K562 (cell line): Measurements from ENCODE around the gene DBF4B. TPM values are rescaled to one million over a fixed set of nuclear protein-coding genes. Genes with fewer than 3 reads are reported as not detected.

ENCODE experiments used
- ATAC-seq: fragments of 200-7000 bp; cut with Tn5 transposase; 3 replicates; pipeline ENCODE4 v1.9.1; 2020; ENCODE audit warnings: moderate library complexity
- BruUV-seq: library from RNA; stranded (reverse); fragments of 400-500 nt; replicated peaks from 2 replicates; lab custom pipeline; 2021; lab: Mats Ljungman, UMichigan
- CTCF ChIA-PET: fragments of 300-600 bp; formaldehyde crosslinking; extraction: SDS; loops from one replicate; lab custom pipeline; 2021; ENCODE audit warnings: low intra/inter-chr PET ratio; lab: Yijun Ruan, JAX
- POLR2A ChIA-PET: fragments of 300-600, 350-650 bp; sonication (Branson Sonifier 250); formaldehyde crosslinking; extraction: SDS; loops from one replicate; lab custom pipeline; 2021; ENCODE audit warnings: antibody characterized with exemption, inconsistent platforms; lab: Yijun Ruan, JAX
- DNase-seq, 4 experiments: peaks; one replicate each; pipeline versions ENCODE4 v3.0.0 to v3.0.0-alpha.2; 2011 to 2018; ENCODE audit warnings: low spot score in 3 of 4, mixed read lengths in 3 of 4; ENCODE audit errors: extremely low read depth in 1 of 4
- FAIRE-seq: peaks from 2 replicates; lab custom pipeline; 2011; peaks lifted over from hg19 to GRCh38; lab: Jason Lieb, UNC
- H2AFZ ChIP-seq: 2 replicates; pipeline ENCODE4 v1.6.0; 2011; ENCODE audit warnings: low read depth, low read length, control low read depth, inconsistent platforms
- H3K27ac ChIP-seq: fragments of 200-600 bp; 3 replicates; pipeline ENCODE4 v1.8.0; 2011; ENCODE audit warnings: low read depth, mild to moderate bottlenecking, control low read depth, inconsistent platforms, low read length, moderate library complexity, mixed read lengths; ENCODE audit errors: extremely low read depth
- H3K27me3 ChIP-seq, 2 experiments: fragments of 300-600 bp in 1 of 2; 2 replicates in 1 of 2; 3 replicates in 1 of 2; pipeline versions ENCODE4 v1.6.0 to v1.8.0; 2011; ENCODE audit warnings: inconsistent platforms in 2 of 2, low read length in 2 of 2, mild to moderate bottlenecking in 1 of 2, mixed read lengths in 1 of 2, moderate library complexity in 1 of 2; ENCODE audit not compliant: control insufficient read depth in 2 of 2, insufficient read depth in 2 of 2
- H3K36me3 ChIP-seq: fragments of 300-600 bp; 3 replicates; pipeline ENCODE4 v1.8.0; 2011; ENCODE audit warnings: mild to moderate bottlenecking, low read length, inconsistent platforms; ENCODE audit not compliant: control insufficient read depth, insufficient read depth
- H3K4me1 ChIP-seq, 2 experiments: fragments of 200-600 bp in 1 of 2; replicated peaks in 1 of 2; 2 replicates in 1 of 2; 3 replicates in 1 of 2; pipeline versions ENCODE4 v1.5.1 to v1.8.0; 2011; ENCODE audit warnings: inconsistent platforms in 2 of 2, low read length in 2 of 2, mild to moderate bottlenecking in 1 of 2, mixed read lengths in 1 of 2, moderate library complexity in 1 of 2; ENCODE audit not compliant: control insufficient read depth in 2 of 2, insufficient read depth in 2 of 2
- H3K4me2 ChIP-seq: 2 replicates; pipeline ENCODE4 v1.6.1; 2011; ENCODE audit warnings: low read length, control low read depth, inconsistent platforms, mixed read lengths; ENCODE audit not compliant: insufficient read depth
- H3K4me3 ChIP-seq: fragments of 200-600 bp; sonication (generic), shearing (Covaris generic); 2 replicates; pipeline ENCODE4 v1.5.1; 2016; ENCODE audit warnings: control low read depth, inconsistent platforms
- H3K79me2 ChIP-seq: fragments of 200-600 bp; 3 replicates; pipeline ENCODE4 v1.8.0; 2011; ENCODE audit warnings: low read length, inconsistent platforms; ENCODE audit not compliant: control insufficient read depth, insufficient read depth
- H3K9ac ChIP-seq, 2 experiments: 2 replicates each; pipeline versions ENCODE4 v1.6.0 to v1.6.1; 2011; ENCODE audit warnings: low read depth in 2 of 2, low read length in 2 of 2, control low read depth in 1 of 2, inconsistent platforms in 1 of 2, mild to moderate bottlenecking in 1 of 2, mixed read lengths in 1 of 2; ENCODE audit not compliant: insufficient read depth in 1 of 2
- H3K9me1 ChIP-seq: one replicate; pipeline ENCODE4 v1.6.0; 2011; ENCODE audit warnings: inconsistent platforms, mild to moderate bottlenecking, low read length, moderate library complexity; ENCODE audit not compliant: control insufficient read depth, insufficient read depth
- H3K9me3 ChIP-seq: replicated peaks from 2 replicates; pipeline ENCODE4 v1.5.1; 2011; ENCODE audit warnings: low read depth, low read length, inconsistent platforms; ENCODE audit not compliant: control insufficient read depth, insufficient read depth
- H4K20me1 ChIP-seq: replicated peaks from 2 replicates; pipeline ENCODE4 v1.6.1; 2011; ENCODE audit warnings: low read length, inconsistent platforms, mixed read lengths; ENCODE audit not compliant: control insufficient read depth, insufficient read depth
- ADNP ChIP-seq: fragments of 200-800 bp; sonication (Bioruptor generic); IDR thresholded peaks from 2 replicates; pipeline ENCODE4 v1.6.1; 2016; ENCODE audit warnings: missing genetic modification characterization, missing compliant biosample characterization
- ARHGAP35 ChIP-seq: fragments of 450-650 bp; IDR thresholded peaks from 2 replicates; pipeline ENCODE4 v1.6.1; 2018; ENCODE audit not compliant: partially characterized antibody
- CHD1 ChIP-seq: fragments of 200-600 bp; sonication (generic); IDR thresholded peaks from one replicate; pipeline ENCODE4 v1.6.1; 2012; ENCODE audit warnings: mild to moderate bottlenecking, moderate library complexity, low read length, inconsistent platforms
- CREB5 ChIP-seq: fragments of 250-450 bp; sonication (Bioruptor Pico); IDR thresholded peaks from 2 replicates; pipeline ENCODE4 v1.5.0; 2020; ENCODE audit warnings: mild to moderate bottlenecking
- ETS1 ChIP-seq: conservative IDR thresholded peaks from 2 replicates; pipeline ENCODE4 v1.6.1; 2011; ENCODE audit warnings: low read depth, mild to moderate bottlenecking, low read length; ENCODE audit not compliant: control insufficient read depth
- ETV6 ChIP-seq, 3 experiments: fragments of 150-350 bp in 1 of 3; sonication (generic) in 1 of 3; formaldehyde crosslinking in 1 of 3; IDR thresholded peaks; 2 replicates each; pipeline versions ENCODE4 v1.6.1 to v1.8.0; 2014 to 2022; ENCODE audit warnings: borderline replicate concordance in 2 of 3, low read depth in 2 of 3, antibody characterized with exemption in 1 of 3, low read length in 1 of 3, mild to moderate bottlenecking in 1 of 3, missing genetic modification reagents in 1 of 3
- FOXK1 ChIP-seq: sonication (generic); formaldehyde crosslinking; IDR thresholded peaks from 2 replicates; pipeline ENCODE4 v1.8.0; 2022; ENCODE audit warnings: missing genetic modification reagents, mild to moderate bottlenecking, borderline replicate concordance
- HNRNPLL ChIP-seq: fragments of 200-400 bp; formaldehyde crosslinking; IDR thresholded peaks from 2 replicates; pipeline ENCODE4 v1.6.1; 2017; ENCODE audit warnings: low read length, low read depth, mild to moderate bottlenecking; ENCODE audit not compliant: poor library complexity, severe bottlenecking
- MBD2 ChIP-seq: sonication (generic); IDR thresholded peaks from 2 replicates; pipeline ENCODE4 v1.6.1; 2016; ENCODE audit warnings: low read depth, borderline replicate concordance
- POLR2G ChIP-seq: fragments of 200-400 bp; formaldehyde crosslinking; IDR thresholded peaks from 2 replicates; pipeline ENCODE4 v1.6.1; 2017; ENCODE audit warnings: low read depth, mild to moderate bottlenecking, antibody characterized with exemption, low read length, moderate library complexity
- POLR3G ChIP-seq: IDR thresholded peaks from 2 replicates; pipeline ENCODE4 v1.6.1; 2011; ENCODE audit not compliant: insufficient read length, insufficient replicate concordance; ENCODE audit errors: extremely low read depth
- SP1 ChIP-seq: sonication (generic); formaldehyde crosslinking; IDR thresholded peaks from 2 replicates; pipeline ENCODE4 v1.8.1; 2022; ENCODE audit warnings: mild to moderate bottlenecking, missing genetic modification reagents
- YBX1 ChIP-seq: fragments of 450-650 bp; IDR thresholded peaks from 2 replicates; pipeline ENCODE4 v1.7.1; 2016; ENCODE audit warnings: mild to moderate bottlenecking
- ZNF143 ChIP-seq: sonication (generic); formaldehyde crosslinking; IDR thresholded peaks from 2 replicates; pipeline ENCODE4 v1.9.0; 2022; ENCODE audit warnings: mild to moderate bottlenecking, missing genetic modification reagents
- ZNF324 ChIP-seq: fragments of 250-450 bp; sonication (Bioruptor Pico); IDR thresholded peaks from 2 replicates; pipeline ENCODE4 v1.4.0; 2020; ENCODE audit warnings: mild to moderate bottlenecking
- ZNF444 ChIP-seq: fragments of 250-450 bp; sonication (Bioruptor Pico); IDR thresholded peaks from 2 replicates; pipeline ENCODE4 v1.4.0; 2020; ENCODE audit warnings: mild to moderate bottlenecking, moderate library complexity
- WGBS: fragments of 100-300 bp; shearing (Covaris generic); methylation state at CpG from one replicate; pipeline ENCODE4 v1.1.6; 2016; ENCODE audit warnings: low coverage, mixed read lengths; ENCODE audit not compliant: insufficient coverage; ENCODE audit errors: missing lambda C conversion rate; 5-methylcytosine and 5-hydroxymethylcytosine counted together
- in situ Hi-C: fragments of 300-500 bp; cut with MboI; formaldehyde crosslinking; loops from 4 replicates; pipeline ENCODE4 v1.15.0; 2018; ENCODE audit warnings: inconsistent platforms, mixed read lengths
- intact Hi-C: fragments of 100-400 bp; cut with micrococcal nuclease; formaldehyde crosslinking; loops from 2 replicates; pipeline ENCODE4 v1.14.2; 2022
- polyA plus RNA-seq, 8 experiments: library from polyadenylated mRNA; depleted of rRNA in 4 of 8; stranded (reverse) in 5 of 8; unstranded in 3 of 8; fragments of >200 nt; fragmentation: Nextera tagmentation in 2 of 8; fragmentation: Illumina TruSeq in 1 of 8; extraction: Ambion mirVana in 2 of 8; extraction: Trizol in 1 of 8; gene quantifications; 2 replicates each; pipeline versions ENCODE4 v1.2.1 to v1.2.3, GENCODE V29; 2011 to 2014; ENCODE audit warnings: inconsistent platforms in 1 of 8, missing spikeins in 1 of 8
- total RNA-seq, 7 experiments: library from RNA; depleted of rRNA in 6 of 7; stranded (reverse); fragments of >200 nt in 6 of 7; fragmentation: Illumina TruSeq in 2 of 7; extraction: Trizol in 2 of 7; gene quantifications; 2 replicates each; pipeline versions ENCODE4 v1.2.1 to v1.2.3, GENCODE V29; 2011 to 2021; ENCODE audit warnings: low replicate concordance in 1 of 7
- TF ChIP-seq, protein P1 (sequence below): fragments of 450-650 bp; conservative IDR thresholded peaks from 2 replicates; pipeline ENCODE4 v1.6.1; 2016; ENCODE audit warnings: missing genetic modification characterization, low read depth, mild to moderate bottlenecking, control low read depth, missing compliant biosample characterization

The DBF4B gene
- total and polyA plus RNA-seq, 9 of the 15 experiments (the other 6 are each of a cell fraction or from before 2014, with no cell fraction given): 2.5 to 26.9 (median 14.6) TPM

GRCh38 chr17:44689477-44690217 lies 18.8 kb upstream of the DBF4B start, which contains the start of gene CCDC43:
CCDC43 (minus strand) TSS chr17:44689776; CDS start chr17:44689753, 23 bp downstream.
- peaks cover 15% of the 10 kb centered on the region for H3K79me2 ChIP-seq
- no peak for FAIRE-seq
- H3K4me2 ChIP-seq: peak within 1 kb of the TSS; percentile 88
- H2AFZ ChIP-seq: peak within 1 kb of the TSS; percentile 97
- ATAC-seq: peak; percentile 97
- H3K9ac ChIP-seq: peak within 1 kb of the TSS; percentile 82 to 95
- H3K4me1 ChIP-seq: peaks cover 8 to 11% of the 10 kb centered on the region in 2 experiments; a peak in 4 of 5 replicates
- DNase-seq: peak; percentile 93 to 96 (median 94)
- TSS peak; percentile 95 for BruUV-seq
- H3K27ac ChIP-seq: peak within 1 kb of the TSS; percentile 81
- H3K9me1 ChIP-seq: no peaks in the 10 kb centered on the region
- ChIA-PET CTCF (interaction anchor here (0.6 kb wide), 1 partner anchor 34 kb away, joined by 4 read pairs; no protein-coding TSS in a partner anchor), POLR2A (interaction anchor here (0.7 to 1.5 kb wide), 9 partner anchors 8 to 244 kb away, joined by 3 to 5 read pairs (median 4); partner anchors contain the start of gene DBF4B)
- intact Hi-C loops: no loop called here
- H4K20me1 ChIP-seq: no peaks in the 10 kb centered on the region
- H3K9me3 ChIP-seq: no peaks in the 10 kb centered on the region
- in situ Hi-C loops: no loop called here
- peak within 1 kb of the TSS; percentile 53 for H3K4me3 ChIP-seq
- WGBS: 2% methylated on average over 39 of the region's 51 CpGs
- H3K27me3 ChIP-seq: no peaks in the 10 kb centered on the region
- H3K36me3 ChIP-seq: peaks cover 6% of the 10 kb centered on the region; the same call in 1 of the 3 replicates
- TF ChIP-seq ZNF324 (no peak), ADNP (no peak), ZNF444 (no peak), HNRNPLL (peak; percentile 66), MBD2 (peak; percentile 55; the same call in 1 of the 2 replicates), SP1 (CRISPR knock-in tag) (peak; percentile 59), ETS1 (peak; percentile 56; the same call in 1 of the 2 replicates), ARHGAP35 (no peak), ZNF143 (CRISPR knock-in tag) (peak; percentile 37; the same call in 1 of the 2 replicates), CREB5 (CRISPR knock-in tag) (no peak), YBX1 (no peak), ETV6 (IDR thresholded peaks at IDR 0.05; ENCODE audit: borderline replicate concordance in 1 of 2, low read depth in 2 of 2, low read length in 1 of 2) (no peak), ETV6 (CRISPR knock-in tag; IDR thresholded peaks at IDR 0.05; ENCODE audit: borderline replicate concordance) (peak; percentile 69; the same call in 1 of the 2 replicates), CHD1 (no peak), FOXK1 (peak; percentile 69; the same call in 1 of the 2 replicates), POLR2G (peak; percentile 98), POLR3G (no peak)
- TF ChIP-seq, protein P1, sequence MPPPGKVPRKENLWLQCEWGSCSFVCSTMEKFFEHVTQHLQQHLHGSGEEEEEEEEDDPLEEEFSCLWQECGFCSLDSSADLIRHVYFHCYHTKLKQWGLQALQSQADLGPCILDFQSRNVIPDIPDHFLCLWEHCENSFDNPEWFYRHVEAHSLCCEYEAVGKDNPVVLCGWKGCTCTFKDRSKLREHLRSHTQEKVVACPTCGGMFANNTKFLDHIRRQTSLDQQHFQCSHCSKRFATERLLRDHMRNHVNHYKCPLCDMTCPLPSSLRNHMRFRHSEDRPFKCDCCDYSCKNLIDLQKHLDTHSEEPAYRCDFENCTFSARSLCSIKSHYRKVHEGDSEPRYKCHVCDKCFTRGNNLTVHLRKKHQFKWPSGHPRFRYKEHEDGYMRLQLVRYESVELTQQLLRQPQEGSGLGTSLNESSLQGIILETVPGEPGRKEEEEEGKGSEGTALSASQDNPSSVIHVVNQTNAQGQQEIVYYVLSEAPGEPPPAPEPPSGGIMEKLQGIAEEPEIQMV: no peak
